HG02884 (cell line): ENCODE measurements around the gene PTRHD1.

ENCODE experiments used
- ATAC-seq: cut with Tn5 transposase; IDR thresholded peaks from one replicate; pipeline ENCODE4 v1.9.1; 2021; ENCODE audit warnings: mild to moderate bottlenecking, moderate library complexity; ENCODE audit not compliant: unreplicated experiment

PTRHD1 gene

DNA sequence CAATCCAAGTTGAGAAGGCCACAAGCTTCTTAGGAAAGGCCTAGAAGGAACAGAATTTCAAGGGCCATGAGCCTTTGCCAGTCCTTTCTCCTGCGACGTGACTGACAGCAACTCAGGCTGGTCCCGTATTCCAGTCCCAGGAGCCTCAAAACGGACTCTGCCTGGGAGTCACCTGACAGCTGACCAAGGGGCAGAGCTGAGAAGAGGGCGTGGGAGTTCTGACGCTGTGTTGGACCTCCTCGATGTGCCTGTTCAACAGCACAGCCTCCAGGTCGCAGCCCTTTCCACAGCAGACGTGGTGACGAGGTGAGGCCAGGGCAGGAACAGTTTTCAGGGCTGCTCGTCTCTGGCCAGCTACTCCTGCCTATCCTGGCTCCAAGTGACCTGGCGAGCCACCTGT is 37.6 kb upstream of the PTRHD1 start:
- no peak for ATAC-seq

DNA sequence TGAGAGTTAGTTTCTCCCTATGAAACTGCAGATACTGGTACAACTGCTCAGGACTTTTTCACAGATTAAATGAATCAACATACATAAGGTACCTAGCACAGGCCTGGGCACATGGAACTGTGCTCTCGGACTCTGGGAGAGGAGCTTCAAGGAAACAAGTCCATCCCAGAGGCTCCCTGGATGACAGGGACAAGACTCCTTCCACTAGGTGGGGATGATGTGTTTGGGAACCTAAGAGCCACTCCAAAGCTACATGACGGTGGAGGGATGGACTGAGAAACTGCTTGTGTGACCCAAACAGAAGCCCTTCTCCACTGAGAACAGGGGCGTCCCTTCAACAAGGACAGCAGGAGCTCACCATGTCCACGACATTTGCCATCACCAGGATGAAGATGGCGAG is 37.2 kb upstream of the PTRHD1 start:
- no peak for ATAC-seq

GRCh38 chr2:24828238-24828996 is 35.2 kb upstream of the PTRHD1 start:
- no peak for ATAC-seq

DNA sequence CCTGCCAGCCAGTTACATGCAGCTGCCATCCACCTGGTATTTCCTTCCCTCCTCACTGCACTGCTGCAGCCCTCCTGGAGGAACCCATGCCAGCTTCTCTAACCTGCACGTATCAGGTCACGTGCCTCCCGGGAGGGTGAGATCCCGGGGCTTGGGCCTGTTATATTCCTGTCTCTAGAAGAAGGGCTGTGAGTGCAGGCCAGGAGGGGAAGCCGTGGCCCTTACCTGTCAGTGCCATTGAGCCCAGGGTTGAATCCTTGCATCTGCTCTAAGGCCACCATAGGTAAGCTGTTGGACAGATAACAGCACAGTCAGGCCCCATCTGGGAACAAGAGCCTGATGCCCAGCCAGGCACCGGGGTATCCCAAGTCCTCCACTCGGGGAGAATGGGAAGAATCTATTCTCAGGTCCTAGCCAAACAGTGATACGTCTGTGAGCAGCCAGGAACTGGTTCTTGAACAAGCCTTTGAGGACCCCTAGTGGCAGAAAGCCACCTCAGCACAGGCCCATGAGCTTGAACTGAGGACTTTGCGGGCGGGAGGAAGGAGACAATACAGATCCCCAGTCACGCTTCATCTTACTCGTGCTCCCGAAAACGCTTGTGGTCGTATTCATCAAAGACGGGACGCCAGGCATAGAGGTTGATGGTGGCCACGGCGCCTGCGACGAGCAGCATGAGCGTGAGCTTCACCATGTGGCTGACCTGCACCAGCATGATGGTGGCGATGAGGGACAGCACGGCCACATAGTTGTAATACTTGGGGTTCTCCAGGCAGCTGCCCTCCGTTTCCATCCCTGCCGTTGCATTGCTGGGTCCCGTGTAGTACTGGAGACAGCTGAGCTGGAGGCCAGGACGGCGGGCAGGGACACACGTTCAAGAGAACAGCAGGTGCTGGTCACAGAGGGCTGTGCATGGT is 34.4 kb upstream of the PTRHD1 start:
- peak; percentile 76 for ATAC-seq

- no peak for ATAC-seq
Measured at GRCh38 chr2:24826773-24827145, 33.6 kb upstream of the PTRHD1 start.

GRCh38 chr2:24825883-24826772 is 32.9 kb upstream of the PTRHD1 start:
- ATAC-seq = no peak

DNA sequence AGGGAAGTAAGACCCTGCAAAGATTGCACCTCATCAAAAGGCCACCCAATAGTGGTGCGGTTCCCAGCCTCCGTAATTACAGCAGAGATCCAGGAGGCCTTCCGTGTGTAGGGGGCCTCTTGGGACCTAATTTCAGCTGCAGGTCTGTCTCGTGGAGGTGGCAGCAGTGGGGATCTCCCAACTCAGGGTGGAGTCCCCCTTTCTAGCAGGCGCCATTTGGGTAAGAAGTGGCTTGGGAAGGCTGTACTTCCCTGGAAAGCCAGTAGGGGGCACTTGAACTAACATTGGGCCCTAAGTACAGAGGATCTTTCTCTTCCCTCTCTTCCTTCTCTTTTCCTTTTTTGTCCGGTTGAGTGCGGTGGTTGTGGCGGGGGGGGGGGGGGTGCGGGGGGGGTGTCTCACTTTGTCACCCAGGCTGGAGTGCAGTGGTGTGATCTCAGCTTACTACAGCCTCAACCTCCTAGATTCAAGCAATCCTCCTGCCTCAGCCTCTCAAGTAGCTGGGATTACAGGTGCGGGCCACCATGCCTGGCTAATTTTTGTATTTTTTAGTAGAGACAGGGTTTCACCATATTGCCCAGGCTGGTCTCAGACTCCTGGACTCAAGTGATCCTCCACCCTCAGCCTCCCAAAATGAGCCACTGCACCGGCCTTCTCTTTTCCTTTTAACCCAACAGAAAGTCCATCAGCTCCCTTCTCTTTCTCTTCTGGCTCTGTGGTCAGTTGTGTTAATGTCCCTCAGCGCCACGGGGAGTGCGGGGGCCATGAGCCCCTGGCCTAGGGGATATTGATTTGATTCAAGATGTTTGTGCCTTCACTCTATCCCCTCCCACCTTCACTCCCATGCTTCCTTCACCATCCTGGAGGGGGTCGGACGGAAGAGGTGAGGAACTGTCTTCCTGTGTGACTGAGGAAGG is 32.0 kb upstream of the PTRHD1 start:
- no peak for ATAC-seq

DNA sequence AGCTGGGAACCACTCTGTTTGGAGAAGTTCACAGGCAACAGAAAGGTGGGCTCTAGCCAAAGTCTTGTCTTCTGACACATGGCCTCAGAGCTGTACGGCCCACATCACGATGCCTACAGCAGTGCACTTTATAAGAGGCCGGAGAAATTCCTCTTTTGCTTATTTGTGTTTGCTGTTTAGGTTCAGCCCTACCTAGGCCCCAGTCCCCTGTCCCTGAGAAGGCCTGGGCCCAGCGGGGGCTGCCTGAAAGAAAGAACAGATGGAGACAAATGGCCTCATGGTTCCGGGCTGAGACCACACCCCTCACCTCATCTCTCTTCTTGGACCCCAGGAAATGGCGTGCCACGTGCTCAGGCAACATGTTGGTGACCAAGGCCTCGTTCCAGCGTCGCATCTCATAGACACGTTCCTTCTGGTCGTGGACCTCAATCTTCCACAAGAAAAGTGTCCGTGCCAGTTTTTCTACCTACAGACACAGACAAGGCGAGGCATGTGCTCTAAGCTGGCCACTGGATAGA is 30.9 kb upstream of the PTRHD1 start:
- no peak for ATAC-seq

DNA sequence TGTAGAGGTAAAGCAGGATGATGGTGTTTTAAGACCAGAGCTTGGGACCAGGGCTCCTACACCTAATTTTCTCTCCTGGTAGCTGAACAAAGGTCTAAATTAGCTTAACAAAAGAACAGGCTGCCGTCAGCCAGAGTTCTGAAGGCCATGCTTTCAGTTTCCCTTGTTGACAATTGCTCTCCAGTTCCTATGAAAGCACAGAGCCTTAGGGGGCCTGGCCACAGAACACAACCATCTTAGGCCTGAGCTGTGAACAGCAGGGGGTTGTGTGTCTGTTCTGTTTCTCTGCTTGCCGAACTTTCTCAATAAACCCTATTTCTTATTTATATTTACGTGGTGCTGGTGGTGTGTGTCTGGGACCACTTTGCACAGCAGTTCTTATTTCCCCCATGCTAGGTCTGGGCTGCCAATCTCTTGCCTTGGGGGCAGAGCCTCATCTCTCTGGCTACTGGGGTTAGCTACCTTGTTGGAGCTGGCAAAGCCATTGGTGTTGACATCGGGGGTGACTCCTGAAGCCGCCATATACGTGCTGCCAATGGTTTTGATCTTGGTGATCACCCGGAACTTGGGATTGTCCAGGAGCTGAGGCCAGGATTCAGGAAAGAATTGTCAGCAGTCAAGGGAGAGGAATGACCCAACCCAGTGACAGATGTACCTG is 29.0 kb upstream of the PTRHD1 start:
- ATAC-seq = no peak

DNA sequence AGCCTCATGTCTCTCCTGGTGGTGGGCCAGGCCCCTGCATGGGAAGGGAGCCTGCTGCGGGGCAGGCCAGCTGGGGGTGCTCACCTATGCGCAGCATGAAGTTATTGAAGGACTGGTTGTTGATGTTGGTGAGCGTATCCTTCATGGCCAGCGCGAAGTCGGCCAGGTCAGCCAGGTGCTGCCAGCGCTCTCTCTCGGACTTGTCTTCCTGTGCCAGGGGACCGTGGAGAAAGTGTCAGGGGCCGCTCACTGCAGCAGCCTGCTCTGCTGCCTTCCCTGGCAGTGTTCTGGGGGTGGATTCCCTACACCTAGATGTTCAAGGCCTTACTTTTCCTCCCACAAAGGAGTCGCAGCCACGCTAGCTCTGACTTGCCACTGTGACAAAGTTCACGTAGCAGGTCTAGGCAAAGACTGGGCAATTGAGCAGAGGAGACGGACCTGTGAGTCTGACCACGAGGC is 28.3 kb upstream of the PTRHD1 start:
- no peak for ATAC-seq

GRCh38 chr2:24820598-24821432 is 27.6 kb upstream of the PTRHD1 start:
- no peak for ATAC-seq

DNA sequence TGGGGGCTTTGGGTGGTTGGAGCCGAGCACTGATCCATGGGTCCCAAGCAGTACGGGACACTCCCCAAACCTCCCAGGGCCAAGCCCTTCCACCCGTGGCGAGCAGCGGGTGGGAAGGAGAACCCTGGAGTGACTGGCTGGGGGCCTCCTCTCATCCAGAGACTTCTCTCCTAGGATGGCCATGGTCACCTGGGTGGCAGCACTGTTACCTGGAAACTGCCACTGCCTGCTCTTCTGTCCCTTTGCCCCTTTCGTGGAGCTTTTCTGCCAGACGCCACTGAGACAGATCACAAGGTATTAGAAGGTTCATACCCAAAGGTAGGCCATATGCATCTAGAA is 27.0 kb upstream of the PTRHD1 start:
- ATAC-seq = no peak

- ATAC-seq = no peak
Measured at GRCh38 chr2:24819442-24820174, 26.4 kb upstream of the PTRHD1 start.

DNA sequence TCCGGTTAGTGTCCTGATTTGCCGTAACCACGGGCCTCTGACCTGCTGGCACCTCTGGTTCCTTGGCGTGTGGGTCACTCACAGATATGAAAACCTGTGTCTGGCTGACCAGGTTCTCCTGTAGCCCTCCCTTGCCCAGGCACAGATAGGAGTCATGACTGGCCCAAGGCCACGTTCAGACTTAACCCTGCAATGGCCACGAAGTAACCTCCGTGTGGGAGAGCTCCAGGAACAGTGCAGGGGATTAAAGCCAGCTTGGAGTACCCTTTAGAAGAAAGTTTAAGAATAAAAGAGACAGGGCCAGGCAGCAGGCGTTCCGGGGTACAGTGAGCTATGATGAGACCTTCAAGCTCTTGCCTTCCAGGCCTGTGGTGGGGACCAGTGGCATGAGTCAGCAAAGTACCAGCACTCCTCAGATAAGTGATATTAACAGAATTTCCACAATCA is 25.6 kb upstream of the PTRHD1 start:
- no peak for ATAC-seq

- no peak for ATAC-seq
Measured at GRCh38 chr2:24816884-24817283, 23.7 kb upstream of the PTRHD1 start.

GRCh38 chr2:24816404-24816803 is 23.2 kb upstream of the PTRHD1 start:
- ATAC-seq = no peak

DNA sequence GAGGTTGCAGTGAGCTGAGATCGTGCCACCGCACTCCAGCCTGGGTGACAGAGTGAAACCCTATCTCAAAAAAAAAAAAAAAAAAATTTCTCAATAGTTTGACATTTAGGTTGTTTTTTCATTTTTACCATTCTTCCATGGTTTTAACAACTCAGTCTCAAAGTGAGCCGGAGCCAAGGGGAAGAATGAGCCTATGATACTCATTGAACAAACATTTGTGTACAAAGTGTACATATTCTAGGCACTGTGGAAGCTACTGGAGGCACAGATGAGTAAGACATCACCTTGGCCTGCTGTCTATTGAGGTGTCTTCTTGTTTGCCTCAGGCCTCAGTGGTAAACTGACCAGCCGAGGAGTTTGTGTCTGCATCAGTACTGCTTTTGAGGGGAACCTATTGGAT is 22.0 kb upstream of the PTRHD1 start:
- ATAC-seq = no peak

- ATAC-seq = no peak
Measured at GRCh38 chr2:24814516-24814915, 21.3 kb upstream of the PTRHD1 start.
